Ovary (tissue), 9 donors: ENCODE data around the gene PTPRN2. TPM values are rescaled to one million over a fixed set of nuclear protein-coding genes. Genes with fewer than 3 reads are reported as not detected.

Source experiments
- DNase-seq, 5 donors: peaks; one replicate each; pipeline ENCODE4 v3.0.0-alpha.2; 2019 to 2020
- H3K27ac ChIP-seq, 2 donors: fragments of 200-600 bp; one replicate each; pipeline versions ENCODE4 v1.5.1 to v1.8.0; 2019 to 2022
- H3K27me3 ChIP-seq: fragments of 200-600 bp; one replicate; pipeline ENCODE4 v1.8.0; 2022
- H3K36me3 ChIP-seq: fragments of 200-600 bp; sonication (generic); one replicate; pipeline ENCODE4 v1.5.1; 2019
- H3K4me1 ChIP-seq: one replicate; pipeline ENCODE4 v1.8.1; 2013; ENCODE audit warnings: mild to moderate bottlenecking, moderate library complexity; ENCODE audit not compliant: insufficient read depth
- H3K4me3 ChIP-seq: fragments of 200-600 bp; sonication (generic); one replicate; pipeline ENCODE4 v1.5.1; 2017
- H3K9me3 ChIP-seq, 2 donors: fragments of 200-600 bp in 1 of 2; sonication (generic) in 1 of 2; one replicate each; pipeline versions ENCODE4 v1.5.1 to v1.8.1; 2013 to 2019; ENCODE audit warnings: mild to moderate bottlenecking in 1 of 2, moderate library complexity in 1 of 2
- EP300 ChIP-seq: sonication (generic); formaldehyde crosslinking; IDR thresholded peaks from one replicate; pipeline ENCODE4 v1.6.1; 2017; ENCODE audit warnings: antibody characterized with exemption
- POLR2A ChIP-seq: fragments of 450-650 bp; IDR thresholded peaks from one replicate; pipeline ENCODE4 v1.6.1; 2017; ENCODE audit warnings: antibody characterized with exemption, mild to moderate bottlenecking, moderate library complexity
- WGBS, 3 donors: extraction: QIAGEN DNeasy Blood & Tissue Kit in 1 of 3; methylation state at CpG; one replicate each; pipeline versions ENCODE4 v1.1.5 to v1.1.7; 2013 to 2017; 5-methylcytosine and 5-hydroxymethylcytosine counted together
- intact Hi-C, 4 donors: fragments of 100-400 bp; cut with DNase I; formaldehyde crosslinking; loops; one replicate each; pipeline versions ENCODE4 v1.11.0 to v1.15.1; 2022 to 2023
- polyA plus RNA-seq, 2 donors: library from polyadenylated mRNA; stranded (reverse); fragments of 200-250 nt in 1 of 2; fragments of 350-450 nt in 1 of 2; fragmentation: Illumina TruSeq in 1 of 2; extraction: RNeasy Lipid Tissue Mini Kit (QIAGEN cat#74804) in 1 of 2; gene quantifications; one replicate each; pipeline ENCODE4 v1.2.3, GENCODE V29; 2013 to 2014
- total RNA-seq, 7 donors: library from RNA; depleted of rRNA in 2 of 7; stranded (reverse); fragments of >200 nt in 2 of 7; fragmentation: NEBNext Ultra II Directional in 3 of 7; extraction: Animal tissue kit (Norgen Biotek cat#: 25700) in 3 of 7; gene quantifications; one replicate each; pipeline versions ENCODE4 v1.1.0 to v1.2.4, GENCODE V29; 2016 to 2023
- TF ChIP-seq, protein P1 (sequence below), 3 donors: fragments of 450-650 bp in 2 of 3; fragments of 200-600 bp in 1 of 3; IDR thresholded peaks; one replicate each; pipeline versions ENCODE4 v1.5.1 to v1.8.0; 2016 to 2022; ENCODE audit warnings: antibody characterized with exemption in 3 of 3, mild to moderate bottlenecking in 1 of 3
- donor health status: DM: no; HTN: no; CAD: no; lungs with moderate emphysema.
- donor health status: DM: no; HTN: no; CAD: no.
- donor health status: Bipolar disorder and iron deficiency.
- donor health status: DM: yes; HTN: yes; CAD: no.
- donor health status: DM: no; HTN: no; CAD: no.
- donor health status: DM: yes; HTN: yes; CAD: no.

The PTPRN2 gene
- total and polyA plus RNA-seq, 9 donors = 3.5 to 11.1 (median 5.9) TPM

- Histone ChIP-seq H3K36me3 (no peaks in the 10 kb centered on the region), H3K27ac (no peak overlapping the region), H3K27me3 (no peaks in the 10 kb centered on the region), H3K4me3 (no peak overlapping the region), H3K9me3 (no peaks in the 10 kb centered on the region), H3K4me1 (peaks cover 2% of the 10 kb centered on the region)
- TF ChIP-seq POLR2A (no peak), EP300 (no peak)
- TF ChIP-seq, protein P1, sequence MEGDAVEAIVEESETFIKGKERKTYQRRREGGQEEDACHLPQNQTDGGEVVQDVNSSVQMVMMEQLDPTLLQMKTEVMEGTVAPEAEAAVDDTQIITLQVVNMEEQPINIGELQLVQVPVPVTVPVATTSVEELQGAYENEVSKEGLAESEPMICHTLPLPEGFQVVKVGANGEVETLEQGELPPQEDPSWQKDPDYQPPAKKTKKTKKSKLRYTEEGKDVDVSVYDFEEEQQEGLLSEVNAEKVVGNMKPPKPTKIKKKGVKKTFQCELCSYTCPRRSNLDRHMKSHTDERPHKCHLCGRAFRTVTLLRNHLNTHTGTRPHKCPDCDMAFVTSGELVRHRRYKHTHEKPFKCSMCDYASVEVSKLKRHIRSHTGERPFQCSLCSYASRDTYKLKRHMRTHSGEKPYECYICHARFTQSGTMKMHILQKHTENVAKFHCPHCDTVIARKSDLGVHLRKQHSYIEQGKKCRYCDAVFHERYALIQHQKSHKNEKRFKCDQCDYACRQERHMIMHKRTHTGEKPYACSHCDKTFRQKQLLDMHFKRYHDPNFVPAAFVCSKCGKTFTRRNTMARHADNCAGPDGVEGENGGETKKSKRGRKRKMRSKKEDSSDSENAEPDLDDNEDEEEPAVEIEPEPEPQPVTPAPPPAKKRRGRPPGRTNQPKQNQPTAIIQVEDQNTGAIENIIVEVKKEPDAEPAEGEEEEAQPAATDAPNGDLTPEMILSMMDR (IDR thresholded peaks at IDR 0.05) = no peak
- intact Hi-C loops = no loop called here
- 87 to 91% (median 91%) methylated on average over 11 of the region's 11 CpGs for WGBS, 3 donors
- DNase-seq = no peak
These were observed 41.0 kb downstream of the PTPRN2 start for GRCh38 chr7:158546626-158547025.

DNA sequence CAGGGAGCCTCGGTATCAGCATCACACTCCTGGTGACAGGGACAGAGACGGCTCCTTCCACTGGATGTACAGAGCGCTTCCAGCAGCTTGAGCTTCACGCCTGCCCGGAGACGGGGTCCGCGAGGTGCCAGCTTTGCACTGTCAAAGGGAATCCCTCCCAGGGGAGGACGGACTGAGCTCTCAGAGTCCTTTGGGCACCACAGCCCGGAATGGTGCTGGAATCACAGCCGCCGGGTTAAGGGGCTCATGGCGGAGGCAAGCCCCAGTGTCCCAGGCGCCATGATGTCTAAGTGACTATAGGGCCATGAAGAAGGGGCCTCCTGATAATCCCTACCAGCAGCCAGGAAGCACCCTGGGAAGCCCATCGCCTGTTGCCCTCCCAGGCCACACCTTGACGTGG is 41.4 kb downstream of the PTPRN2 start:
- WGBS, 3 donors = 88 to 92% (median 91%) methylated on average over 13 to 16 of the region's 16 CpGs
- Histone ChIP-seq H3K27me3 (no peaks in the 10 kb centered on the region), H3K27ac (no peak overlapping the region), H3K9me3 (no peaks in the 10 kb centered on the region), H3K36me3 (no peaks in the 10 kb centered on the region), H3K4me1 (peaks cover 2% of the 10 kb centered on the region), H3K4me3 (no peak overlapping the region)
- TF ChIP-seq, protein P1 (IDR thresholded peaks at IDR 0.05) = no peak
- no peak for TF ChIP-seq POLR2A
- no peak for TF ChIP-seq EP300
- no peak for DNase-seq
- intact Hi-C loops = no loop called here

GRCh38 chr7:158544708-158545107 is 42.9 kb downstream of the PTPRN2 start:
- no peak for TF ChIP-seq POLR2A
- TF ChIP-seq, protein P1 (IDR thresholded peaks at IDR 0.05) = no peak
- no peak for TF ChIP-seq EP300
- no peak overlapping the region for H3K27ac ChIP-seq
- intact Hi-C loops = no loop called here
- no peaks in the 10 kb centered on the region for H3K36me3 ChIP-seq
- H3K4me3 ChIP-seq = no peak overlapping the region
- no peaks in the 10 kb centered on the region for H3K27me3 ChIP-seq
- H3K9me3 ChIP-seq = no peaks in the 10 kb centered on the region
- 73 to 88% (median 78%) methylated on average over 8 of the region's 8 CpGs for WGBS, 3 donors
- H3K4me1 ChIP-seq = peaks cover 2% of the 10 kb centered on the region
- DNase-seq = no peak

DNA sequence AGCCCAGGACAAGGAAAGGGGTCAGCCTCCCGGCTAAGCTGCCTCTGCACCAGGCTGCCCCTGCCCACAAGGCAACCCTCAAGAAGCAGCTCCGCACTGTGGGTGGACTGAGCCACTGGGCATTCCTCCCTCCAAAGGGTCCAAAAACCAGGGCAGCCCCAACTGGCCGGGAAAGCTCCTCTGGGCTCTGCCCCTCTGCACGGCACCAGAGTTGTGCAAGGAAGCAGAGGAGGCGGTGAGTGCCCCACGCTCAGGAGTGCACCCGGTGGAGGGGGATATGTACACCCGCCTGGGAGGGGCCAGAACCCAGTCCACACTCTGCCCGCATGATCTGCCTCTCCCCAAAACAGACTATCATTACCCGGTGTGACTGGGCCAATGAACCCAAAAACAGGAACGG is 43.8 kb downstream of the PTPRN2 start:
- DNase-seq = no peak
- no peak overlapping the region for H3K27ac ChIP-seq
- H3K36me3 ChIP-seq = no peaks in the 10 kb centered on the region
- intact Hi-C loops = no loop called here
- H3K9me3 ChIP-seq = no peaks in the 10 kb centered on the region
- WGBS, 3 donors = 85 to 89% (median 89%) methylated on average over 11 of the region's 11 CpGs
- H3K4me3 ChIP-seq = no peak overlapping the region
- no peaks in the 10 kb centered on the region for H3K4me1 ChIP-seq
- TF ChIP-seq EP300 (no peak), POLR2A (no peak)
- TF ChIP-seq, protein P1 (IDR thresholded peaks at IDR 0.05) = no peak
- H3K27me3 ChIP-seq = no peaks in the 10 kb centered on the region
